SK-N-SH treated with all-trans-retinoic acid at 6 μM for 48 hours (cell line): ENCODE data around the gene ASB10.

Source experiments
- ARNTL ChIP-seq: fragments of 450-650 bp; formaldehyde crosslinking; IDR thresholded peaks from 2 replicates; pipeline ENCODE4 v1.5.0; 2020; ENCODE audit warnings: low read depth, mild to moderate bottlenecking, moderate library complexity, borderline replicate concordance
- PATZ1 ChIP-seq: fragments of 250-450 bp; sonication (Bioruptor Pico); IDR thresholded peaks from 2 replicates; pipeline ENCODE4 v1.8.0; 2020; ENCODE audit warnings: mild to moderate bottlenecking, moderate library complexity, borderline replicate concordance
- POU6F1 ChIP-seq: fragments of 250-450 bp; sonication (Bioruptor Pico); IDR thresholded peaks from 2 replicates; pipeline ENCODE4 v1.8.0; 2021; ENCODE audit warnings: low read depth, mild to moderate bottlenecking, moderate library complexity, borderline replicate concordance
- PPARA ChIP-seq: fragments of 250-450 bp; sonication (Bioruptor Pico); IDR thresholded peaks from 2 replicates; pipeline ENCODE4 v1.5.0; 2020; ENCODE audit warnings: mild to moderate bottlenecking, borderline replicate concordance
- RARB ChIP-seq: fragments of 250-450 bp; sonication (Bioruptor Pico); IDR thresholded peaks from 2 replicates; pipeline ENCODE4 v1.8.0; 2021; ENCODE audit warnings: mild to moderate bottlenecking, moderate library complexity
- SNAI2 ChIP-seq: fragments of 250-450 bp; sonication (Bioruptor Pico); IDR thresholded peaks from 2 replicates; pipeline ENCODE4 v1.5.0; 2020; ENCODE audit warnings: mild to moderate bottlenecking, moderate library complexity
- ZC3H10 ChIP-seq: fragments of 250-450 bp; sonication (Bioruptor Pico); IDR thresholded peaks from 2 replicates; pipeline ENCODE4 v1.5.1; 2021; ENCODE audit warnings: mild to moderate bottlenecking, moderate library complexity
- ZFP3 ChIP-seq: fragments of 250-450 bp; sonication (Bioruptor Pico); IDR thresholded peaks from 2 replicates; pipeline ENCODE4 v1.5.0; 2020; ENCODE audit warnings: mild to moderate bottlenecking, moderate library complexity
- ZNF565 ChIP-seq: fragments of 450-650 bp; formaldehyde crosslinking; conservative IDR thresholded peaks from 2 replicates; pipeline ENCODE4 v1.5.0; 2020; ENCODE audit warnings: low read depth, mild to moderate bottlenecking, moderate library complexity
- TF ChIP-seq, protein P1 (sequence below): fragments of 250-450 bp; sonication (Bioruptor Pico); IDR thresholded peaks from 2 replicates; pipeline ENCODE4 v1.5.1; 2020; ENCODE audit warnings: low read depth, mild to moderate bottlenecking, moderate library complexity

DNA sequence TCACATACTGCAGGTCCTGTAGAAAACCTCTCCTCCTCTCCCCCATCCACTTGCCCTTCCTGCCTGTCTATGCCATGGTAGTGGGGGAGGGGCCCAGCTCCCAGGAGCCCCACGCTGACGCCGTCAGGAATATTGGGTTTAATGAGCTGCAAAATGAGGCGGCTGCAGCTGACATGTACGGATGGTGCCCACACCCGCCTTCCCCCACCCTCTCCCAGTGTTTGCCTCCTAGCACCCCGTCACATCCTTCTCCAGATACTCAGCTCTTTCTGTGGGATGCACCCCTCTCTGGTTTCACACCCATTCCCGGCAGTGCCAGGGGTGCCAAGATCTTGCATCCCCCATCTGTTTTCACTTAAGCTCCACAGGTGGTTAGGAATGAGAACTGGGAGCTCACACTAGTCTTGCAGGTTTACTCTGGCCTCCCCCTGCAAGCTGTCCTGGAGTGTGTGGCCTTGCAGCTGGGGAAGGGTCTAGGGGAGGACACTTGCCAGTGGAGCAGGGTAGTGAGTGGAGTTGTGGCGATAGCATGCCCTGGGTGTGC is 45.7 kb downstream of the ASB10 start:
- TF ChIP-seq PATZ1 (CRISPR knock-in tag) (no peak), ARNTL (CRISPR knock-in tag) (no peak), PPARA (CRISPR knock-in tag) (no peak), RARB (CRISPR knock-in tag) (no peak), ZFP3 (CRISPR knock-in tag) (no peak), SNAI2 (CRISPR knock-in tag) (no peak), ZC3H10 (no peak), ZNF565 (CRISPR knock-in tag) (no peak), POU6F1 (CRISPR knock-in tag) (no peak)
- TF ChIP-seq, protein P1, sequence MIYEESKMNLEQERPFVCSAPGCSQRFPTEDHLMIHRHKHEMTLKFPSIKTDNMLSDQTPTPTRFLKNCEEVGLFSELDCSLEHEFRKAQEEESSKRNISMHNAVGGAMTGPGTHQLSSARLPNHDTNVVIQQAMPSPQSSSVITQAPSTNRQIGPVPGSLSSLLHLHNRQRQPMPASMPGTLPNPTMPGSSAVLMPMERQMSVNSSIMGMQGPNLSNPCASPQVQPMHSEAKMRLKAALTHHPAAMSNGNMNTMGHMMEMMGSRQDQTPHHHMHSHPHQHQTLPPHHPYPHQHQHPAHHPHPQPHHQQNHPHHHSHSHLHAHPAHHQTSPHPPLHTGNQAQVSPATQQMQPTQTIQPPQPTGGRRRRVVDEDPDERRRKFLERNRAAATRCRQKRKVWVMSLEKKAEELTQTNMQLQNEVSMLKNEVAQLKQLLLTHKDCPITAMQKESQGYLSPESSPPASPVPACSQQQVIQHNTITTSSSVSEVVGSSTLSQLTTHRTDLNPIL: no peak
